ENCODE data around the gene DUS1L.

The DUS1L gene

GRCh38 chr17:82100502-82101298 lies 35.1 kb upstream of the DUS1L start:
- DNase-seq (ENCODE audit: low read depth), result no peak

- no peak for DNase-seq (ENCODE audit: low read depth)
Measured at GRCh38 chr17:82098939-82099763, 33.5 kb upstream of the DUS1L start.

GRCh38 chr17:82098169-82098938 lies 32.8 kb upstream of the DUS1L start, which contains the start of gene FASN:
FASN (minus strand) TSS chr17:82098236; CDS start chr17:82096445, 1,791 bp downstream.
- peak; percentile 58 for DNase-seq (ENCODE audit: low read depth)

GRCh38 chr17:82097919-82098168 lies 32.2 kb upstream of the DUS1L start:
- DNase-seq (ENCODE audit: low read depth), result no peak

- DNase-seq (ENCODE audit: low read depth), result no peak
Measured at GRCh38 chr17:82097184-82097918, 31.7 kb upstream of the DUS1L start.

GRCh38 chr17:82096709-82097183 lies 31.1 kb upstream of the DUS1L start:
- no peak for DNase-seq (ENCODE audit: low read depth)

GRCh38 chr17:82095777-82096708 lies 30.4 kb upstream of the DUS1L start:
- no peak for DNase-seq (ENCODE audit: low read depth)

GRCh38 chr17:82094931-82095776 lies 29.6 kb upstream of the DUS1L start:
- DNase-seq (ENCODE audit: low read depth), result no peak

- no peak for DNase-seq (ENCODE audit: low read depth)
Measured at GRCh38 chr17:82092995-82093751, 27.6 kb upstream of the DUS1L start.

GRCh38 chr17:82092628-82092994 lies 27.0 kb upstream of the DUS1L start:
- no peak for DNase-seq (ENCODE audit: low read depth)

GRCh38 chr17:82092094-82092586 lies 26.5 kb upstream of the DUS1L start:
- DNase-seq (ENCODE audit: low read depth), result no peak

GRCh38 chr17:82091264-82092066 lies 25.9 kb upstream of the DUS1L start:
- no peak for DNase-seq (ENCODE audit: low read depth)

- no peak for DNase-seq (ENCODE audit: low read depth)
Measured at GRCh38 chr17:82090549-82091263, 25.1 kb upstream of the DUS1L start.

- DNase-seq (ENCODE audit: low read depth), result no peak
Measured at GRCh38 chr17:82089723-82090548, 24.3 kb upstream of the DUS1L start.

- no peak for DNase-seq (ENCODE audit: low read depth)
Measured at GRCh38 chr17:82088838-82089722, 23.5 kb upstream of the DUS1L start.

Data from HS-5 (cell line).